Measurements from ENCODE around the gene ZNF584.
"Not testable (repeated sequence)": the region's sequence is repeated elsewhere in the genome, so short reads cannot be mapped to it uniquely, and the experiment has no call there.

The ZNF584 gene

DNA sequence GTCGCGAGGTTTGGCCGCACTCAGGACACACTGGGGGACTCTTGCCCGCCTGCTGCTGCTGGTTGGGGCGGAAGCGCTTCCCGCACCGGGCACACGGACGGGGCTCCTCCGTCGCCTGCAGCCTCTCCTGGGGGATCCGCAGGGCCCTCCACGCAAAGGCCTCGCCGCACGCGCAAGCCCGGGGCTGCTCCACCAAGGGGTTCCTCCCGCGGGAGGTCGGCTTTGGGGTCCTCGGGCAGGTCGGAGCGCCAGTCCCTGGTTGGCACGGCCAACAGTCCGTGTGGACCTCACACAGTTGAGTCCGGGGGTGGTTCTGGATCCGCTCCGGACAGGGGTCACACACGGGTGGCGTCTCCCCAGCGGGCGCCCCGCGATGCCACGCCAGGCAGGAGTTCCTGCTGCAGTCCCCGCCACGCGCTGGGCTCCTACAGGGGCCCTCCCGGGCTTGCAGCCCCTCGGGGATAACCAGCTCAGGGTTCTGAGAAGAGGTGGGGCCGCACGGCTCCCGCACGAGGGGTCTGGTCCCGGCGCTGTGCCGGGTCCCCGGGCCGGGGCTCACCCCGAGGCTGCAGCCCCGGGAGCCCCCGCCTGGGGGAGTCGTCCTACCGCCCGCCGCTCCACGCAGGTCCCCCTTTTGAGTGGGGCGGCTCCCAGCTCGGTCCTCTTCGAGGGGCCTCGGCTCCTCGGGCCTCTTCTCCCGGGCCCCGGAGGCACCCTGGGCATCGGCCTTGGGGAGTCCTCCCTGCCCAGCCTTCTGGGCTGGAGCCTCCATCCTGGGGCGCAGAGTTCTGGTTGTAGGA is 39.7 kb upstream of the ZNF584 start:
- DNase-seq (ENCODE audit: extremely low read depth, low read depth), result no peak
- TF ChIP-seq CTCF (IDR thresholded peaks at IDR 0.05; ENCODE audit: low read depth, low read length, missing control alignments), result no peak
- no peak overlapping the region for H3K4me3 ChIP-seq (replicated peaks; ENCODE audit: low read depth, low read length)

DNA sequence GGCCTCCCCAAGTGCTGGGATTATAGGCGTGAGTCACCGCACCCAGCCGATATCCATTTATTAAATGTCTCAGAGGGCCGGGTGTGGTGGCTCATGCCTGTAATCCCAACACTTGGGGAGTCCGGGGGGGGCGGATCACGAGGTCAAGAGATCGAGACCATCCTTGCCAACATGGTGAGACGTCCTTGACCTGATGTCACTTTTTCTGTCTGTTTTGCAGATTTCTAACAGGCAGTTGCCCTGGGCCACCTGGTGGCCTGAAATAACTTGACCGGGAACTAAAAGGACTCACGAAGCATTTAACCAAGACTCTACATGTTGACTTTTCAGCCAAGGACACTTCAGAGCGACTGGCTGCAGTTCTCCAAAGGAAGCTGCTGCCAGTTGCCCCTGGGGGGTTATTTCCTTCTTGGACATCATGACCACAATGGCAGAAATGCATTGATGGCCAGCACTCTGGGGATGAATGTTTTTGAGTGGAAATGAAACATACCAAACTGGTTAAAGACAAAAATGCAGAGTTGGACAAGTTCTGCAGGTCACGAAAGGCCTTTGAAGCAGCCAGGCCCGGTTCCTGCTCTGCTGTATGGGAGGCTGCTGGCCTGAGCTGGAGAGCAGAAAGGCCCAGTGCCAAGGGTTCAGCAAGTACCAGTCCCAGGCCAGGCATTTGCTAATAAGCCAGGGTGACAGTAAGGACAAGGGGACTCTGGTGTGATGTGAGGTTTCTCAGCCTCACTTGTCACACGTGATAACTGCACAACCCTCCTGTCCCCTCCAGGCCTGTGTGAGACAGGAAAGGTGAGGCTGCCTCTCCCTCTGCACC is 35.9 kb upstream of the ZNF584 start:
- no peak for TF ChIP-seq CTCF (IDR thresholded peaks at IDR 0.05; ENCODE audit: low read depth, low read length, missing control alignments)
- H3K4me3 ChIP-seq (replicated peaks; ENCODE audit: low read depth, low read length), result no peak overlapping the region
- no peak for DNase-seq (ENCODE audit: extremely low read depth, low read depth)

GRCh38 chr19:58374200-58374599 is 34.2 kb upstream of the ZNF584 start:
- H3K4me3 ChIP-seq (replicated peaks; ENCODE audit: low read depth, low read length), result no peak overlapping the region
- no peak for TF ChIP-seq CTCF (IDR thresholded peaks at IDR 0.05; ENCODE audit: low read depth, low read length, missing control alignments)
- DNase-seq (ENCODE audit: extremely low read depth, low read depth), result no peak

- not testable (repeated sequence) for DNase-seq (ENCODE audit: extremely low read depth, low read depth); H3K4me3 ChIP-seq (replicated peaks; ENCODE audit: low read depth, low read length)
These were observed 31.7 kb upstream of the ZNF584 start for GRCh38 chr19:58376724-58377123.

- no peak overlapping the region for H3K4me3 ChIP-seq (replicated peaks; ENCODE audit: low read depth, low read length)
- no peak for TF ChIP-seq CTCF (IDR thresholded peaks at IDR 0.05; ENCODE audit: low read depth, low read length, missing control alignments)
These were observed 29.2 kb upstream of the ZNF584 start for GRCh38 chr19:58379246-58379645.

DNA sequence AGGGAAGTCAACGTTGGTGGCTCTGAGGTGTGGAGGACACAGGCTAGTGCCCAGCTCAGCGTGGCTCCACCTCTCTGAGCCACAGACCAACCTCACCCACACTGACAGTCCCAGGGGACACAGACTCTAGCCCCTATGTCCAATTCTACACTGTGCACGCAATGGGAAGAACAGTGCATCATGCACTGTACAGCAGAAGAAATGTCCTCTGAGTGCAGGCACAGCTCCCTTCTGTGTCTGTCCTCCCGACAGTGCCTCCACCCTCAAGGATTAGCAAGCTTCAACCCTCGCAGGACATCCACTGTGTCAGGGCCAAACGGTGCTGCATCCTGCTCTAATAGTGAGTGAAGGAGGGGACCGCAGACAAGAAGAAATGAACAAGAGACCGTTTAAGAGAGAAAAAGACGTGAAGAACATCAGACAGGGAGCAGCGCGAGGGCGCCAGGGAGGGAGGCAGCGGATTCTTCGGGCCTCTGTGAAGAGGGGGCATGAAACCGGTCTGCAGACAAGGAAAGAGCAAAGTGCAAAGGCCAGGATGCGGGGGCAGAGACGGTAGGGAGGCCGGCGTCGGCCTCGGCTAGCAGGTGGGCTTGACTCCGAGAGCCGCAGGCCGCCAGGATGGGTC is 28.3 kb upstream of the ZNF584 start:
- H3K4me3 ChIP-seq (replicated peaks; ENCODE audit: low read depth, low read length), result peak overlapping the region; percentile 63
- no peak for DNase-seq (ENCODE audit: extremely low read depth, low read depth)
- TF ChIP-seq CTCF (IDR thresholded peaks at IDR 0.05; ENCODE audit: low read depth, low read length, missing control alignments), result no peak

More at GRCh38 chr19:58379246-58379645, 29.2 kb upstream of the ZNF584 start:
- DNase-seq (ENCODE audit: extremely low read depth, low read depth), result no peak

All from HFF-Myc (cell line).